HG03432 (cell line): ENCODE data around the gene ACSM4.
"Not testable (repeated sequence)": the region's sequence is repeated elsewhere in the genome, so short reads cannot be mapped to it uniquely, and the experiment has no call there.

Source experiments
- ATAC-seq: cut with Tn5 transposase; IDR thresholded peaks from one replicate; pipeline ENCODE4 v1.9.1; 2021; ENCODE audit warnings: mild to moderate bottlenecking, moderate library complexity; ENCODE audit not compliant: unreplicated experiment

Gene ACSM4

DNA sequence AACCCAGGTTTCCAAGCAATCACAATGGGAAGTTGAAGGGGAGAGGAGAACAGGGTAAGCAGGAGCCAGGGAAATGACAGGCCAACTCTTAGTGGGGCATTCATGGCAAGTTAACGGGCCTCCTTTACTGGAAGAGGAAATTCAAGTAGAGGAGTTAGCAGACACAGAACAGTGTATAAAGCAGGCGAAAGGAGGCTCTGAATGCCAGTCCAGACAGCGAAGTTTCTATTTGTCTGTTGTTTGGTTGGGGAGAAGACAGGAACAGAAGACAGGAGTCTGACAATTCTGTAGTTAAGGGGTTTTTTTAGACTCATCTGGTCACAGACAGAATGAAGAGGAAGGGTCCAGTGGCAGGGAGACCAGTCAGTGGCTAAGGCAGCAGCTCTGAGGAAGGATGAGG lies at the start of gene ACSM4:
ACSM4 (plus strand) TSS at position 301 of the 400 bp plus-strand sequence. CDS start 260 bp downstream, outside the sequence.
- ATAC-seq, result no peak

GRCh38 chr12:7259060-7259459 lies 44.8 kb upstream of the ACSM4 start:
- ATAC-seq, result no peak

GRCh38 chr12:7264538-7264937 lies 39.3 kb upstream of the ACSM4 start:
- no peak for ATAC-seq

DNA sequence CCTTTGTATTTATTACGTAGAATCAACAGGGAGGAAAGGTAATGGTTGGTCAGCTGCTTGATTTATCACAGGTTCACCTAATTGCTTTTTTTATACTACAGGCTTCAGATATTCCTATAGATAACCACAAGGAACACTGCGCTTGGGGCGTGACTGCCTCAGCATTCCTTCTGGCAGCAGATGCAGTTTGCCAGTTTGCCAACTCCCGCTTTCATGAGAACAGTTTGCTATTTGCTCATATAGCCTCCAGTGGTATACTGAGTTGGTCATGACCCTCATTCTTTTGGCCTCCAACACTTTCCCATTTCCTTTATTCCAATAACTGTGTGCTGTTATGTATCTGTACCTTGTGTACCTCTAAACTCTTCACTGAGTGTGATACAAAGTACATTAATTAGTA lies 38.6 kb upstream of the ACSM4 start:
- ATAC-seq, result no peak

GRCh38 chr12:7269273-7269672 lies 34.6 kb upstream of the ACSM4 start:
- ATAC-seq, result no peak

- ATAC-seq, result no peak
These were observed 31.9 kb upstream of the ACSM4 start for GRCh38 chr12:7271893-7272514.

DNA sequence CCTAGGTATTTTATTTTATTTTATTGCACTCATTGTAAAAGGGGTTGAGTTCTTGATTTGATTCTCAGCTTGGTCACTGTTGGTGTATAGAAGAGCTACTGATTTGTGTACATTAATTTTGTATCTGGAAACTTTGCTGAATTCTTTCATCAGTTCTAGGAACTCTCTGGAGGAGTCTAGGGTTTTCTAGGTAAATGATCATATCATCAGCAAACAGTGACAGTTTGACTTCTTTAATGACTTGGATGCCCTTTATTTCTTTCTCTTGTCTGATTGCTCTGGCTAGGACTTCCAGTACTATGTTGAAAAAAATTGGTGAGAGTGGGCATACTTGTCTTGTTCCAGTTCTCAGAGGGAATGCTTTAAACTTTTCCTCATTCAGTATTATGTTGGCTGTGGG lies 28.4 kb upstream of the ACSM4 start:
- ATAC-seq, result not testable (repeated sequence)

- ATAC-seq, result no peak
These were observed 21.0 kb upstream of the ACSM4 start for GRCh38 chr12:7282844-7283243.

DNA sequence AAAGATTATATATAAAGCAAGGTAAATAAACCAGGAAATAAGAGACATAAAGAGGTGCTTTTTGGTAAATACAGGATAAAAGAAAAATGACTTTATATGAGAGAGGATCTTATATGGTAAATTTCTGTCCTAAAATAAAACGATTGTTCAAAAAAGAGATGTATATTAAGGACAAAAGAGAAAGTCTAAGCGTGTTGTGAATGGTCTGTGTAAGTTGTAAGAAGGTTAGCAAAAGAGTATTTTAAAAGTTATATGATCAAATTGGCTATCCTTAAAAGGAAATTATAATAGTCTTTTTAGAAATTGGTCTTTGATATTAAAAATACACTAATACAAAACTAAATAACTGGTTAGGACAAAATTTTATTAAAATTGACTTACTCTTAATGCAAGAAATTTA lies 14.1 kb upstream of the ACSM4 start:
- ATAC-seq, result no peak

GRCh38 chr12:7290588-7290987 lies 13.3 kb upstream of the ACSM4 start:
- not testable (repeated sequence) for ATAC-seq

GRCh38 chr12:7292300-7292699 lies 11.6 kb upstream of the ACSM4 start:
- ATAC-seq, result no peak

GRCh38 chr12:7293670-7294069 lies 10.2 kb upstream of the ACSM4 start:
- ATAC-seq, result no peak

- no peak for ATAC-seq
These were observed 8.3 kb upstream of the ACSM4 start for GRCh38 chr12:7295529-7295928.

DNA sequence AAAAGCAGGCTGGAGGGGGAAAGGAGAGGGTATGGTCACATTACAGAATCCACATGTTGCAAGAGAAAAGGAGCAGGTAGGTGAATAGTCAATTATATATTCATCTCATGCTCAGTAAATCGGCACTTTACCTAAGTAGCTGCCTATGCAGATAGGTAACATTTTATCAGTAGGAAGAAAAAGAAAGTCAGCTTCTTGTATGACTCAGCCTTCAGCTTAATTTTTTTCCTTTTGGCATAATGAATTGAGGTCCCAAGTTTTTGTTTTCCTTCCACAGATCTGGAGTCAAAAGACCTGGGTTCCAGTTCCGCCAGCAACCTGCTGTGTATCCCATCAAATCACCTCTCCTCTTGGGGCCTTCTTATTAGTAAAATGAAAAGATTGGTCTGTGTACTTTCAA lies 6.0 kb upstream of the ACSM4 start:
- no peak for ATAC-seq

- ATAC-seq, result no peak
These were observed 1.4 kb upstream of the ACSM4 start for GRCh38 chr12:7302266-7302986.

DNA sequence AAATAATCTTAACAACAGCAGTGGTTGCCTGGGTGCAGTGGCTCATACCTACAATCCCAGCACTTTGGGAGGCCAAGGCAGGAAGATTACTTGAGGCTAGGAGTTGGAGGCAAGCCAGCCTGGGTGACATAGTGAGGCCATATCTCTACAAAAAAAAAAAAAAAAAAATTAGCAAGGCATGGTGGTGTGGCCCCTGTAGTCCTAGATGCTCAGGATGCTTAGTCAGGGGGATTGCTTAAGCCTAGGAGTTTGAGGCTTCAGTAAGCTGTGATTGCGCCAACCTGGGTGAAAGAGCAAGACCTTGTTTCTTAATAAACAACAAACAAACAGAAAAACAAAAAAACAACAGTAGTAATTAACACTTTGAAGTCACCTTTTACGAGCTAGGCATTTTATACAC lies 642 bp upstream of the ACSM4 start:
- ATAC-seq, result no peak

- no peak for ATAC-seq
These were observed 584 bp downstream of the ACSM4 start for GRCh38 chr12:7304456-7304855.

- no peak for ATAC-seq
These were observed 6.2 kb downstream of the ACSM4 start for GRCh38 chr12:7310070-7310469.

- no peak for ATAC-seq
These were observed 16.1 kb downstream of the ACSM4 start for GRCh38 chr12:7319930-7320329.

GRCh38 chr12:7321624-7322023 lies 17.8 kb downstream of the ACSM4 start:
- no peak for ATAC-seq

DNA sequence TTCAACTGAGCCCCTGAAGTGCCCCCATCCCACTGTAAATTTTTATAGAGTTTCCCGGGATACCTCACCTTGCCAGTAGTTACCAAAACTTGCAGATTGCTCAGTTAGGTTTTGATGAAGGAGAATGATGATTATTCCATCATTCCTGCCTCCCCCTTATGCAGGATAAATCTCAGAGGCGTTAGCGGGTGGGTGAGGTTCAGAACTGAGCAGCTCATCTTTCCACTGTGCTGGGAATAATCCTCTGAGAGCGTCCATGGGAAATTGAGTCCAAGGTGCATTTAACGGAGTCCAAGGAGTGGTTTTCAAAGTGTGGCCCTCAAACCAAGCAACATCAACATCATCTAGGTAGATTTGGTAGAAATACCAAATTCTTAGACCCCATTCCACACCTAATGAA lies 18.7 kb downstream of the ACSM4 start:
- no peak for ATAC-seq

- ATAC-seq, result no peak
These were observed 20.3 kb downstream of the ACSM4 start for GRCh38 chr12:7324176-7324575.

- no peak for ATAC-seq
These were observed 24.0 kb downstream of the ACSM4 start for GRCh38 chr12:7327918-7328317.
